GM19023 (cell line): Measurements from ENCODE around the gene GMCL1.

Source experiments
- ATAC-seq: cut with Tn5 transposase; IDR thresholded peaks from one replicate; pipeline ENCODE4 v1.9.1; 2021; ENCODE audit warnings: mild to moderate bottlenecking, moderate library complexity; ENCODE audit not compliant: unreplicated experiment

GMCL1 gene

GRCh38 chr2:69829256-69830044 lies at the start of gene GMCL1:
GMCL1 (plus strand) TSS chr2:69829660; CDS start chr2:69829893, 233 bp downstream.
- ATAC-seq, result peak; percentile 91

- ATAC-seq, result no peak
Observed at GRCh38 chr2:69780921-69781320, 48.5 kb upstream of the GMCL1 start.

- peak; percentile 78 for ATAC-seq
Observed at GRCh38 chr2:69781321-69782248, 47.9 kb upstream of the GMCL1 start.

GRCh38 chr2:69784228-69784627 lies 45.2 kb upstream of the GMCL1 start:
- ATAC-seq, result no peak

GRCh38 chr2:69785358-69785757 lies 44.1 kb upstream of the GMCL1 start:
- no peak for ATAC-seq

DNA sequence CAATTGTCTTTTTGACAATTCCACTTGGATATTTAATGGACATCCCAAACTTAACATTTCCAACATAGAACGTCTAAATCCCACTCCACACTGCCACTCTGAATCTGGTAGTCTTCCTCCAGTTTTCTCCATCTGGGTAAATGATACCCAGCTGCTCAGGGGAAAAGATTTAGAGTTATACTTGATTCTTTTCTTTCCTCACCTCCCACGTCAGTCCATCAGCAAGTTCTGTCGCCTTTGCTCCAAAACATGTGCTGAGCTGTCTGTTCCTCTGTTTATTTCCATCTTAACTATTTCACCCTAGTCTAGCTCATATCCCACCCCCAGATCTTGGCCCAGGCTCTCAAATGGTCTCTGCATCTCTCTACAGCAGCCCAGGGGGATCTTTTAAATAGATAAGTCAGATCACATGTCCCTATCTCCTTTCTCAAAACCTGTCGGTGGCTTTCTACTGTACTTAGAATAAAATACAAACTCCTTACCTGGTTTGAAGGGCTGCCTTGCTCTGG lies 43.4 kb upstream of the GMCL1 start:
- ATAC-seq, result no peak

DNA sequence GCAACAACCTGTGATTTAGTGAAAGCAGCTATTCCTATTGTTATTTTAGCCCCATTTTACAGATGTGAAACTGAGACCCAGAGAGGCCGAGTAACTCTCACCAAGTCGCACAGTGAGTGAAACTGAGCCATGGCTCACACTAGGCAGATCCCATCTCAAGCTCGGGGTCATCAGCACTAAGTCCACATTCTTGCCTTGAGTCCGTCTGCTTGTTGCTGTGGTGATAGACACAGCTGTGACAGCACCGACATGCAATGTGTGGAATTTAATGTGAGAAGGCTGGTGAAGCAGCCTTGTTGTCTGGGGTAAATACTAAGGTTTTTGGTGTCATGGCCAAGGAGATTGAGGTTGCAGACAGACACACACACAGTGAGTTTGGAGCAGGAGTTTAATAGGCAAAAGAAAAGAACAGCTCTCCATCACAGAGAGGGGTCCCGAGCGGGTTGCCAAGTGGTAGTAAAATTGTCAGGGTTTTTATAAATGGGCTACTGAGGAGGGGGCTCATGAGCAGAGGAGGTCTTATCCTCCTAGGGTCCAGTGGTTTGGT lies 40.2 kb upstream of the GMCL1 start:
- ATAC-seq, result peak; percentile 51

DNA sequence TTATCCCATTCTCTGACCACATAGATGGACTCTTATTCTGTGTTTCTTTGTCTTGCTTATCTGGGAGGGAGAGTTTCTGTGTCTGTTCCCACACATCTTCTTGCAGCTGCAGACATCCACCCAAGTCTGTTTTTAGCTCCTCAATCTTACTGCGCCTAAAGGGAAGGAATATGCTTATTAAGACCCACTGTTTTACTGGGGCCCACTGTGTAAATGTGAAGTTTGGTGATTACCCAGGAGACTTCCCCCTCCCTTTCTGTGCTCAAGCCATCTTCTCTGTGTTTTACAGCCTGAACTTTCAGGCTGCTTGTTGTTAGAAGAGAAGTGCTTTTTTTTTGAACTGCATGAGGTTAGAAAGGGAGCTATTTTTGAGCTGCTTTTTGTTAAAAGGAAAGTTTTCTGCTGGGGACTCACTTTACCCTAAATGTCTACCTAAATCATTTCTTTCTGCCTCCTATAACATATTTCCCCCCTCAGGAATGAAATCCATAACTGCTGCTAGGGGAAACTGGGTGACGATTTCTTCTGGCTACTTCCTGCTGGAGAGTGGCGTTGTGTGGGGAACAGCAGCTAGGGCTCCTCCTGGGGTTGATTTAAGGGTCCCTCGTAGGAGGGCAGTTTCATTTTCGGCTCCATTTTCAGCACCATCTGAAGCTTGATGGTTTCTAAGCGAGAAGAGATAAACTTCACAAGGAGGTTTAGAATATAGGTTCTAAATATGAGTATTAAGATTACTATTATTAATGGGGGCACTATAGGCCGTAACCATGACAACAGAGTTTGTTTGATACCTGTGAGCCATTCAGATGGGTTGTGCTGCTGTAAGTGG lies 39.5 kb upstream of the GMCL1 start:
- ATAC-seq, result peak; percentile 61

- ATAC-seq, result no peak
Observed at GRCh38 chr2:69790601-69790959, 38.9 kb upstream of the GMCL1 start.

DNA sequence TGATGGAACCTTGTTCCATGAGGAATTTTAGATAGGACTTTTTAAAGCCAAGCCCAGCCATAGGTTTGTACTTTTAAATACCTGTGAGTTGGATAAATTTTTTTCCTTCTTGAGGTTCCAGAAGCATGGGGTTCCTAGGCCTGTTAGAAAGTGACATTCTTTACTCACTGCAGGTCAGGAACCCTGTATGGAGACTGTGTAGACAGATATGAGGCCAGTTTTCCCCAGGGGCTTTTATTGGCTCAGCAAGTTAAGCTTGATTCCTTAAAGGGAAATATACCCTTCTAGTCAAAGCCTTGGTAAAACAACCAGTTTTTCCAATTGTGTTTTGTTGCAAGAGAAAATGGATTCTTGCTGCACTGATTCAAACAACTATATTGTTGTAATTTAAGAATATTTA lies 38.4 kb upstream of the GMCL1 start:
- no peak for ATAC-seq

DNA sequence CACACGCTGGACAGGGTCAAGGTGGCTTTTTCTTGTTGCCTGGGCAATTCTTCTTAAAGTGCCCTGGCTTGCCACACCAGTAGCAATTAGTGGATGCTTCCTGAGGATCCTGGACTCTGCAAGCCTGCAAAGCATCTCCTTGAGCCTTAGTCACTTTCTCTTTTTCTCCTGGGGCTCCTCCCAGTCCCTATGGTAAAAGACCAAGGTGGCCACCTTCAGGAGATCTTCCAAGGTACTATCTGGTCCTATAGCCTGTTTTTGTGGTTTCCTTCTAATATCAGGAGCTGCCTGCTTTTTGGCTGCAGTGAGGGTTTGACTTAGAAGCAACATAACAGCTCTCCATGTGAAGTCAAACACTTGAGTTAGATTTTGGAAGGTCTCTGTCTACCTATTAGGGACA lies 33.3 kb upstream of the GMCL1 start:
- no peak for ATAC-seq

GRCh38 chr2:69797235-69797634 lies 32.2 kb upstream of the GMCL1 start:
- no peak for ATAC-seq

GRCh38 chr2:69797836-69798289 lies 31.6 kb upstream of the GMCL1 start:
- ATAC-seq, result no peak

- peak; percentile 5 for ATAC-seq
Observed at GRCh38 chr2:69798290-69798908, 31.1 kb upstream of the GMCL1 start.

GRCh38 chr2:69798909-69799526 lies 30.4 kb upstream of the GMCL1 start:
- peak; percentile 37 for ATAC-seq

GRCh38 chr2:69801745-69802290 lies 27.6 kb upstream of the GMCL1 start:
- no peak for ATAC-seq

DNA sequence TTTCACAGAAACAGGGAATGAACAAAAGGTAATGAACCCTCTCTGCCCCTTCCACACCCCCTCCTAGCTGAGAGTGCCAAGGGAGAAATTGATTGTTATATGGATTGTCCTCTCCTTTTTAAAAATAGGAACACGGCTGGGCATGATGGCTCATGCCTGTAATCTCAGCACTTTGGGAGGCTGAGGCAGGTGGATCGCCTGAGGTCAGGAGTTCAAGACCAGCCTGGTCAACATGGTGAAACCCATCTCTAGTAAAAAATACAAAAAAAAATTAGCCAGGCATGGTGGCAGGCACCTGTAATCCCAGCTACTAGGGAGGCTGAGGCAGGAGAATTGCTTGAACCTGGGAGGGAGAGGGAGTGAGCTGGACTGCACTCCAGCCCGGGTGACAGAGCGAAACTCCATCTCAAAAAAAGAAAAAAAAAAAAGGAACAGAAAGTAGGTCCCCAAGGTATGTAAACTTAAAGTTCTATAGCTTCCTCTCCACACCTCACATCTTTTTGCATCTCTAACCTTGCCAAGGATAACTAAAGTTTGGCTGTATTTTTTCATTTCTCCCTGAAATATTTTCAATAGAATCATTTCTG lies 26.6 kb upstream of the GMCL1 start:
- peak; percentile 53 for ATAC-seq

GRCh38 chr2:69804416-69804815 lies 25.0 kb upstream of the GMCL1 start:
- no peak for ATAC-seq

DNA sequence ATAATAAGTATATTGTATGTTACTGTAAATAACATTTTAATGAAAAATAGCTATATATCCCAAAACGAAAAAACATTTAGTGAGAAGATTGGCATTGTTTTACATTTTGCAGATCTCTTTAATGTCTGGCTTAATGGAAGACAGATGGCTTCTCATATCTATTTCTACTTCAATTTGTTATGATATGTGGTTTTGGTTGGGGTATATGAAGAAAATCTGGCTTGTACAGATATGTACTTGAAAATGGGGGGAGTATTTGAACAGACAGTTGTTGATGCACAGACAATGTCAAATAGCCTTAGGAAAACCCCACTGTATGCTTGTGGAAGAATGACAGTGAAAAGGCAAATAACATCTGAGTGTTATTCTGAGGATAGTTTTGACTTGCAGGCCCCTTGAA lies 23.6 kb upstream of the GMCL1 start:
- no peak for ATAC-seq
